Spleen (tissue), 7 donors: ENCODE data around the gene MAPK7.
"Not testable (repeated sequence)": the region's sequence is repeated elsewhere in the genome, so short reads cannot be mapped to it uniquely, and the experiment has no call there.

Experiments used
- CTCF ChIP-seq, 11 experiments: fragments of 200-600 bp in 7 of 11; fragments of 450-650 bp in 4 of 11; sonication (generic) in 4 of 11; IDR thresholded peaks in 8 of 11; conservative IDR thresholded peaks in 3 of 11; 1 replicate in 7 of 11; 2 replicates in 4 of 11; pipeline versions ENCODE4 v1.4.0 to v1.8.0; 2016 to 2021; ENCODE audit warnings: antibody characterized with exemption in 11 of 11, inconsistent platforms in 4 of 11, mild to moderate bottlenecking in 1 of 11
- POLR2A ChIP-seq, 3 donors: fragments of 450-650 bp; IDR thresholded peaks; one replicate each; pipeline ENCODE4 v1.5.1; 2017; ENCODE audit warnings: antibody characterized with exemption in 3 of 3, mild to moderate bottlenecking in 1 of 3
- donor health status: DM: no; HTN: no; CAD: no; lungs with moderate emphysema.
- donor health status: DM: no; HTN: no; CAD: no.
- donor health status: DM: no; HTN: no; CAD: no.

GRCh38 chr17:19353401-19353800 lies 24.9 kb upstream of the MAPK7 start:
- TF ChIP-seq POLR2A (IDR thresholded peaks at IDR 0.05); CTCF (IDR thresholded peaks at IDR 0.05 in 8 of 11, conservative IDR thresholded peaks at IDR 0.05 in 3 of 11): not testable (repeated sequence)
